Ovary (tissue), 3 donors: Measurements from ENCODE around the gene CLSTN1.

Experiments used
- EP300 ChIP-seq: sonication (generic); formaldehyde crosslinking; IDR thresholded peaks from one replicate; pipeline ENCODE4 v1.6.1; 2017; ENCODE audit warnings: antibody characterized with exemption
- POLR2A ChIP-seq: fragments of 450-650 bp; IDR thresholded peaks from one replicate; pipeline ENCODE4 v1.6.1; 2017; ENCODE audit warnings: antibody characterized with exemption, mild to moderate bottlenecking, moderate library complexity
- TF ChIP-seq, protein P1 (sequence below), 3 donors: fragments of 450-650 bp in 2 of 3; fragments of 200-600 bp in 1 of 3; IDR thresholded peaks; one replicate each; pipeline versions ENCODE4 v1.5.1 to v1.8.0; 2016 to 2022; ENCODE audit warnings: antibody characterized with exemption in 3 of 3, mild to moderate bottlenecking in 1 of 3
- donor health status: DM: no; HTN: no; CAD: no.

DNA sequence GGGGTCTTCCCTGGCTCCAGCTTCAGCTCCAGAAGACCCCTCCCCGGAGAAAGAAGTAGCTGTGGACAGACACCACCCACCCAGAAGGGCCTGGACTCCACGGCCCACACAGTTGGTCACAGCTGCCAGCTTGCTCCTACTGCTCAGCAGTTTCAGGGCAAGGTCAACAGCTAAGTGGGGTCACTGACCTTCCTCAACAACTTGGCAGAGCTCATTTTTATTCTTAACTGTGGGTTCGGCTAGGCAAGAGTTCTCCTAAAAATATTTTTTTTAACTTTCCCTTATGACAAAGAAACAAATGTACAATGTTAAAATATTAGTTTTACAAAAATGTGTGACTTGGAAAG, 44.5 kb upstream of the CLSTN1 start:
- TF ChIP-seq, protein P1, sequence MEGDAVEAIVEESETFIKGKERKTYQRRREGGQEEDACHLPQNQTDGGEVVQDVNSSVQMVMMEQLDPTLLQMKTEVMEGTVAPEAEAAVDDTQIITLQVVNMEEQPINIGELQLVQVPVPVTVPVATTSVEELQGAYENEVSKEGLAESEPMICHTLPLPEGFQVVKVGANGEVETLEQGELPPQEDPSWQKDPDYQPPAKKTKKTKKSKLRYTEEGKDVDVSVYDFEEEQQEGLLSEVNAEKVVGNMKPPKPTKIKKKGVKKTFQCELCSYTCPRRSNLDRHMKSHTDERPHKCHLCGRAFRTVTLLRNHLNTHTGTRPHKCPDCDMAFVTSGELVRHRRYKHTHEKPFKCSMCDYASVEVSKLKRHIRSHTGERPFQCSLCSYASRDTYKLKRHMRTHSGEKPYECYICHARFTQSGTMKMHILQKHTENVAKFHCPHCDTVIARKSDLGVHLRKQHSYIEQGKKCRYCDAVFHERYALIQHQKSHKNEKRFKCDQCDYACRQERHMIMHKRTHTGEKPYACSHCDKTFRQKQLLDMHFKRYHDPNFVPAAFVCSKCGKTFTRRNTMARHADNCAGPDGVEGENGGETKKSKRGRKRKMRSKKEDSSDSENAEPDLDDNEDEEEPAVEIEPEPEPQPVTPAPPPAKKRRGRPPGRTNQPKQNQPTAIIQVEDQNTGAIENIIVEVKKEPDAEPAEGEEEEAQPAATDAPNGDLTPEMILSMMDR (IDR thresholded peaks at IDR 0.05) = no peak
- TF ChIP-seq POLR2A = no peak
- no peak for TF ChIP-seq EP300
